NCI-H1092 (cell line): ENCODE results near the gene TXNRD2.
"Not testable (repeated sequence)": the region's sequence is repeated elsewhere in the genome, so short reads cannot be mapped to it uniquely, and the experiment has no call there.

Experiments used
- DNase-seq: peaks from one replicate; lab custom pipeline; 2025; lab: John Stamatoyannopoulos, UW

Gene TXNRD2

GRCh38 chr22:19948057-19948760 lies 6.6 kb upstream of the TXNRD2 start:
- DNase-seq: no peak

DNA sequence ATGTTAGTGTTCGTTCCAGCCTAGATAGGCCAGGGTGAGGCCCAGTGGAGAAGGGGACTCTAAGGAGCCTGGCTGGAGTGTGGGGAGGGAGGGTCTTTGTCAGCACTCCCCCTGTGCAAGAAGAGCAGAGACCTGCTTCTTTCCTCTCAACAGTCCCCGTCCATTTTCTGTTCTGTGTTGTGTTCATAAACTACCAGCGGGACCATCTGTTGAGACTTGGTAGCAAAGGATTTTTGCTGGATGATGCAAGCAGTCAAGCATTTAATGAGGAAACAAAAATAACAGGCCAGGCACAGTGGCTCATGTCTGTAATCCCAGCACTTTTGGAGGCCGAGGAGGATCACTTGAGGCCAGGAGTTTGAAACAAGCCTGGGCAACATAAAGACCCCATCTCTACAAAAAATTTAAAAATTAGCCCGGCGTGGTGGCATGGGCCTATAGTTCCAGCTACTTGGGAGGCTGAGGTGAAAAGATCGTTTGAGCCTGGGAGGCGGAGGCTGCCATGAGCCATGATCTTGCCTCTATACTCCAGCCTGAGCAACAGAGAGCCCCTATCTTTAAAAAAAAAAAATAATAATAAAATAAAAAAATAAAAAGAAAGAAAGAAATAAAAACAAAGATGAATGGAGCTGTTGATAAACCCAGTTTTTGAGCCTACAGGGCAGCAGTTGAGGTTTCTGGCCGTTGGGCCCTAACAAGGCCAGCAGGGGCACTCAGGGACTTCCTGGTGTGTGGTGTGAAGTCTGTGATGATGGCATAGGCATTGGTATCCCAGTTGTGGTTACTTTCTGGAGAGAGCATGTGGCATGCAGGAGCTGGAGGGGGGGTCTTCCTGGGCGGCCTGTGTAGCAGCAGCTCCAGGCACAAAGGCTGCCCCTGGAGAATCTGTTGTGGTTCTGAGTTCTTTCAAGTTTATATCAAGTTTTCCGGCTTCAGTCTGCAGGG lies 1.7 kb upstream of the TXNRD2 start:
- DNase-seq: no peak

GRCh38 chr22:19942157-19943081 lies 801 bp upstream of the TXNRD2 start:
- no peak for DNase-seq

DNA sequence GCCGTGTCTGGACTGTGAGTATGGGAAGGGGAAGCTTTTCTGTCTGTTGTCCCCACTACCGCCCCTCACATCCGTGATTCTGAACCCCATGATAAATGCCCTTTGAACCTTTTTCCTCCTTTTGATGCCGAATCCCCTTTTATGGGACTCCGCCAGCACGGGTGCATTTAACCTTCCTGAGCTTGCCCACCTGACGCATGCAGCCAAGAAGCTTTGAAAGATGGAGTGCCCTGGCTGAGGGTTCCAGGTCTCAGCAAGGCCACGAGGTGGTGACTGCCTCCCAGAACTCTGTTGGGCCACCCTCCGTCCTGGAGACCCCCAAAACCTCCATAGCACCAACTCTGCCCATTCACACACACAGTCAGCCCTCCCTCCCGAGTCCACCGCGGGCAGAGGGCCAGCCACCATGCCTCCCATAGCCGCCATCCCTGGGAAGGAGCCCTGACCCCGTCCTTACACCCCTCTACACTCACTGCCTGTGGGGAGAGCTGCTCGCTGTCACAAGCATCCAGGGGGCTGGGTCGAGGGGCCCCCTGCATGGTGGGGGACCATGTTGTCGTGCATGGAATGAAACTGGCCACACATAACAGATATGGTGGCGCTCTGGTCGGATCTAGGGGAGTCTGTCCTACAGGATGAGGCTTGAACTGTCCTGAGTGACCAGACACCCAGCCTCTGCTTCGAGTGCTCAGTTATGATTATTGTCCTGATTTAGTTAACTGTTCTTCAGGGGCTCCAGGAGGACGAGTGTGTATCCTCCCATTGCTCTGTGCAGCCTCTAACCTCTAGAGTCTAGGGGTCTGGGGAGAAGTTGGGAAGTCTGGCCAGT lies 868 bp downstream of the TXNRD2 start:
- DNase-seq: no peak

GRCh38 chr22:19937616-19938473 lies 3.8 kb downstream of the TXNRD2 start:
- DNase-seq: no peak

DNA sequence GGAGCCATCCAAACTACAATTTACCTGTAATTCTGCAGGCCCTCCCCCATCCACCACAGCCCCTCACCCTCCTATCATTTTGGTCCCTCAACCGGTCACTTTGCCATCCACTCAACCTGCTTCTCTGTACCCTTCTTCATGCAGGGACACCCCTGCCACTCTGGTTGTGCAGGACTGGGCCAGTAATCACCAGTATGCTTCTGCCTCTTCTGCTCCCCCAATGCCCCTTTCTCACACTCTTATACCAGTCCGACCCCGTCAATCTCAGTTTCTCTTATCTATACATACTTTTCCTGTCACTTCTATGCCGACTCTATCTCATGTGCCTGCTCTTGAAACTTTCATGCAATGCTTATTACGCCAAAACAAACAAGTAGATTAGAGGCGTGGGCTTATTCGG lies 5.1 kb downstream of the TXNRD2 start:
- DNase-seq: no peak

DNA sequence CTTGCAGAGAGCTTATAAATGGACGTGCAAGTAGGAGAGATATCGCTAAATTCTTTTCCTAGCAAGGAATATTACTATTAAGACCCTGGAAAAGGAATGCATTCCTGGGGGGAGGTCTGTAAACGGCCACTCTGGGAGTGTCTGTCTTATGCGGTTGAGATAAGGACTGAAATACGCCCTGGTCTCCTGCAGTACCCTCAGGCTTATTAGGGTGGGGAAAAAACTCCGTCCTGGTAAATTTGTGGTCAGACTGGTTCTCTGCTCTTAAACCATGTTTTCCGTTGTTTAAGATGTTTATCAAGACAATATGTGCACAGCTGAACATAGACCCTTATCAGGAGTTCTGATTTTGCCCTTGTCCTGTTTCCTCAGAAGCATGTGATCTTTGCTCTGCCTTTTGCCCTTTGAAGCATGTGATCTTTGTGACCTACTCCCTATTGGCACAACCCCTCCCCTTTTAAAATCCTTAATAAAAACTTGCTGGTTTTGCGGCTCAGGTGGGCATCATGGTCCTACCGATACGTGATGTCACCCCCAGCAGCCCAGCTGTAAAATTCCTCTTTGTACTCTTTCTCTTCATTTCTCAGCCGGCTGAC lies 6.4 kb downstream of the TXNRD2 start:
- DNase-seq: not testable (repeated sequence)

GRCh38 chr22:19933341-19934241 lies 8.0 kb downstream of the TXNRD2 start:
- DNase-seq: peak; percentile 63

GRCh38 chr22:19932367-19933206 lies 9.0 kb downstream of the TXNRD2 start:
- peak; percentile 69 for DNase-seq

DNA sequence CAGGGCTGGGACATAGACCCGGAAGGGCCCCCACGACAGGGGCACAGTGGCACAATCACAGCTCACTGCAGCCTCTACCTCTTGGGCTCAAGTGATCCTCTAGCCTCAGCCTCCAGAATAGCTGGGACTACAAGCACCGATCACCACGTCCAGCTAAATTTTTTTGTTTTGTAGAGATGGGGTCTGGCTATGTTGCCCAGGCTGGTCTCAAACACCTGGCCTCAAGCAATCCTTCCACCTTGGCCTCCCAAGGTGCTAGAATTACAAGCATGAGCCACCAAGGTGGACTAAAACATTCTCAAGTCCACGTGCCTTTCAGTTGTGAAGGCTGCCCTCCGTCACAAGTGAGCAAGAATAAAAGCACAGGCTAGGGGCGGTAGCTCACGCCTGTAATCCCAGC lies 10.1 kb downstream of the TXNRD2 start:
- no peak for DNase-seq

DNA sequence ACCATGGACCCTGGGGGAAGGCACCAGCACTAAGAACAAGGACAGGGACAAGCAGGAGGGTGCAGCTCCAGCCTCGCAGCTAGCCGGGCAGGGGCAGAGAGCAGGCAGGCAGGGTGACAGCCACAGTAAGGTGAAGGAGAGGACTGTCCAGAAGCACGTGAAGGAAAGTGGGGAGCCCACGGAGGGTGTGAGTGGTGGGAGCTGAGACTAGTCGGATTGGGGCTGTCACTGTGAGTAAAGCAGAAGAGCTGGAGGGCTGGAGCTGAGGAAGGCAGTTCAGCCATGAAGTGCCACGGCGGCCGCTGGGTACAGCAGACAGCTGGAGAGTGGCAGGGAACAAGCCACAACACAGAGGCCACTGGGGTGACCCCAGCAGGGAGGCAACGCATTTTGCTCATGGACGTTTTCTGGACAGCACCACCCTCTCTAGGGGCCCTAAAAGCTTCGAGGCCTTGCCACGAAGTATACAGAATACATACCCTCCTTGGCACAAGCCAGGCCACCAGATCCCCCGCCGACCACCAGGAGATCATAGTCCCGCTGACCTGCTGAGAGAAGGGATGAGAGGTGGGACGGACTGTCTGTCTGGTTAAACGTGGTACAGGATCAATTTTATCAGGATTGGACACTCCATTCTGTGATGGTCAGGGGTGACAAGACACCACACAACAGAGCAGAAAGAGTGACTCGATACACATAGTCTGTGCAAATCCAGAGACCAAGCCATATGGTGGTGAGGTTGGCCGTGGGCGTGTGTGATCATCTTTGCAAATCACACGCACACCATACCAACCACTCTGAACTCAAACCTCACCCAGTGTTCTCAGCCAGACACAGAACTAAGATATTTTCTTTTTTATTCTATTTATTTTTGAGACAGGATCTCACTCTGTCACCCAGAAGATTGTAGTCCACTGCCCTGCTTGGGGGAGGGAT lies 10.8 kb downstream of the TXNRD2 start:
- DNase-seq: no peak

DNA sequence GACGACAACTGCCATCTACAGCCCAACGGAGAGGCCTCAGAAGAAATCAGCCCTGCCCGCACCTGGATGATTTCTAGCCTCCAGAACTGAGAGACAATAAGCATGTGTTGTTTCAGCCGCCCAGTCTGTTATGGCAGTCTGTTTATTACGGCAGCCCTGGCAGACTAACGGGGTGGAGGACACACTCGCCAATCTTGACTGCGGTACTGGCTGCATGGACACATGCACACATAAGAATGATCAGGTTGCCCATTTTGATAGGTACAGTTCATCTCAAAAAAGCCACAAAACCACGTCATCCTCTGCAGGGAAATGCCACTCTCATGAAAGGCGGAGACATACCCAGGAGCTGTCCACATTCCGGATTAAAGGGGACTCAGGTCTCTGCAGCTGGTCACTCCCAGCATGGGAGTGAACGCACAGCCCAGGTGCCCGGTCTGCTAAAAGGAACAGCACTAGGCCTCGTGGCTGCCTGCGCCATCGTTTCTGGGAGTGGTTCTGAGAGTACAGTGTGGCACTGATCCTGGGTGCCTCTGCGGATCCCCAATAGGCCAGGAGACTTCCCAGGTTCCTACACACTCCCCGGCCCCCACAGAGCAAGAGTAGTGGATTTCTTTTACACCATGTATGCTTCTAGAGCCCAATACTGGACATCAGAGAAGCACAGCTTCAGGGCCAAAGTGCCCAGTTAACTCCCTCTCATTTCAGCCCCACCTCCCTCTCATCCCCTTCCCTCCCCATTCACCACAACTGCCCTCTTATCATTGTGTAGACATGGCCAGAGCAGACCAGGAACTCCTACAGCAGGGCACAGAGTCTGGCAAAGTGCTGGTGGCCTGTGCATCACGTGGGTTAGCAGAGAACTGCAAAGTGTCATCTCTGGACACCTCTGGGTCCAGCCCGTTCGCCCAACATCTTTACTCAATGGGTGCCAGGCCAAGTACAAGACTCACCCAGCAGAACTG lies 11.8 kb downstream of the TXNRD2 start:
- DNase-seq: no peak

DNA sequence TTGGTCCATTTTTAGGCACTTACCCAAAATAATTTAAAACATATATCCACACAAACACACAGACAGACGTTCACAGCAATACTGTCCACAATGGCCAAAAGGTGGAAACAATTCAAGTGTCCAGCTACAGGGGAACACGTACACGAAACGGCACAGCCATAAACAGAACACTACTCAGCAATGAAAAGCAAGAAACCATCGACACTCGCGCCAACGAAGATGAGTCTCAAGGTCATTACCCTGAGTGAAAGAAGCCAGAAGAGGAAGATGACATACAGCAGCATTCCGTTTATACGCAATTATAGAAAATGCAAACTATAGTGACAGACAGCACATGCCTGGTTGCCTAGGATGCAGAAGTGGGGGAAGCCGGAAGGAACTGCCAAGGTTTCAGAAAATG lies 13.4 kb downstream of the TXNRD2 start:
- DNase-seq: no peak

GRCh38 chr22:19927696-19928095 lies 13.9 kb downstream of the TXNRD2 start:
- DNase-seq: no peak

- not testable (repeated sequence) for DNase-seq
Measured at GRCh38 chr22:19926028-19926427, 15.6 kb downstream of the TXNRD2 start.
